Ovary (tissue), 9 donors: ENCODE measurements around the gene CTNNA3. TPM values are rescaled to one million over a fixed set of nuclear protein-coding genes. Genes with fewer than 3 reads are reported as not detected.
"Not testable (repeated sequence)": the region's sequence is repeated elsewhere in the genome, so short reads cannot be mapped to it uniquely, and the experiment has no call there.

Source experiments
- DNase-seq, 5 donors: peaks; one replicate each; pipeline ENCODE4 v3.0.0-alpha.2; 2019 to 2020
- H3K27ac ChIP-seq, 2 donors: fragments of 200-600 bp; one replicate each; pipeline versions ENCODE4 v1.5.1 to v1.8.0; 2019 to 2022
- H3K27me3 ChIP-seq: fragments of 200-600 bp; one replicate; pipeline ENCODE4 v1.8.0; 2022
- H3K36me3 ChIP-seq: fragments of 200-600 bp; sonication (generic); one replicate; pipeline ENCODE4 v1.5.1; 2019
- H3K4me1 ChIP-seq: one replicate; pipeline ENCODE4 v1.8.1; 2013; ENCODE audit warnings: mild to moderate bottlenecking, moderate library complexity; ENCODE audit not compliant: insufficient read depth
- H3K4me3 ChIP-seq: fragments of 200-600 bp; sonication (generic); one replicate; pipeline ENCODE4 v1.5.1; 2017
- H3K9me3 ChIP-seq, 2 donors: fragments of 200-600 bp in 1 of 2; sonication (generic) in 1 of 2; one replicate each; pipeline versions ENCODE4 v1.5.1 to v1.8.1; 2013 to 2019; ENCODE audit warnings: mild to moderate bottlenecking in 1 of 2, moderate library complexity in 1 of 2
- EP300 ChIP-seq: sonication (generic); formaldehyde crosslinking; IDR thresholded peaks from one replicate; pipeline ENCODE4 v1.6.1; 2017; ENCODE audit warnings: antibody characterized with exemption
- POLR2A ChIP-seq: fragments of 450-650 bp; IDR thresholded peaks from one replicate; pipeline ENCODE4 v1.6.1; 2017; ENCODE audit warnings: antibody characterized with exemption, mild to moderate bottlenecking, moderate library complexity
- WGBS, 3 donors: extraction: QIAGEN DNeasy Blood & Tissue Kit in 1 of 3; methylation state at CpG; one replicate each; pipeline versions ENCODE4 v1.1.5 to v1.1.7; 2013 to 2017; 5-methylcytosine and 5-hydroxymethylcytosine counted together
- intact Hi-C, 4 donors: fragments of 100-400 bp; cut with DNase I; formaldehyde crosslinking; loops; one replicate each; pipeline versions ENCODE4 v1.11.0 to v1.15.1; 2022 to 2023
- polyA plus RNA-seq, 2 donors: library from polyadenylated mRNA; stranded (reverse); fragments of 200-250 nt in 1 of 2; fragments of 350-450 nt in 1 of 2; fragmentation: Illumina TruSeq in 1 of 2; extraction: RNeasy Lipid Tissue Mini Kit (QIAGEN cat#74804) in 1 of 2; gene quantifications; one replicate each; pipeline ENCODE4 v1.2.3, GENCODE V29; 2013 to 2014
- total RNA-seq, 7 donors: library from RNA; depleted of rRNA in 2 of 7; stranded (reverse); fragments of >200 nt in 2 of 7; fragmentation: NEBNext Ultra II Directional in 3 of 7; extraction: Animal tissue kit (Norgen Biotek cat#: 25700) in 3 of 7; gene quantifications; one replicate each; pipeline versions ENCODE4 v1.1.0 to v1.2.4, GENCODE V29; 2016 to 2023
- TF ChIP-seq, protein P1 (sequence below), 3 donors: fragments of 450-650 bp in 2 of 3; fragments of 200-600 bp in 1 of 3; IDR thresholded peaks; one replicate each; pipeline versions ENCODE4 v1.5.1 to v1.8.0; 2016 to 2022; ENCODE audit warnings: antibody characterized with exemption in 3 of 3, mild to moderate bottlenecking in 1 of 3
- donor health status: DM: no; HTN: no; CAD: no; lungs with moderate emphysema.
- donor health status: DM: no; HTN: no; CAD: no.
- donor health status: Bipolar disorder and iron deficiency.
- donor health status: DM: yes; HTN: yes; CAD: no.
- donor health status: DM: no; HTN: no; CAD: no.
- donor health status: DM: yes; HTN: yes; CAD: no.

CTNNA3 gene
- total and polyA plus RNA-seq, 9 donors, result 1.9 to 9.7 (median 4.0) TPM

GRCh38 chr10:66365686-66366085 lies 1330.3 kb downstream of the CTNNA3 start:
- no peak for TF ChIP-seq POLR2A
- no peak for TF ChIP-seq EP300
- TF ChIP-seq, protein P1, sequence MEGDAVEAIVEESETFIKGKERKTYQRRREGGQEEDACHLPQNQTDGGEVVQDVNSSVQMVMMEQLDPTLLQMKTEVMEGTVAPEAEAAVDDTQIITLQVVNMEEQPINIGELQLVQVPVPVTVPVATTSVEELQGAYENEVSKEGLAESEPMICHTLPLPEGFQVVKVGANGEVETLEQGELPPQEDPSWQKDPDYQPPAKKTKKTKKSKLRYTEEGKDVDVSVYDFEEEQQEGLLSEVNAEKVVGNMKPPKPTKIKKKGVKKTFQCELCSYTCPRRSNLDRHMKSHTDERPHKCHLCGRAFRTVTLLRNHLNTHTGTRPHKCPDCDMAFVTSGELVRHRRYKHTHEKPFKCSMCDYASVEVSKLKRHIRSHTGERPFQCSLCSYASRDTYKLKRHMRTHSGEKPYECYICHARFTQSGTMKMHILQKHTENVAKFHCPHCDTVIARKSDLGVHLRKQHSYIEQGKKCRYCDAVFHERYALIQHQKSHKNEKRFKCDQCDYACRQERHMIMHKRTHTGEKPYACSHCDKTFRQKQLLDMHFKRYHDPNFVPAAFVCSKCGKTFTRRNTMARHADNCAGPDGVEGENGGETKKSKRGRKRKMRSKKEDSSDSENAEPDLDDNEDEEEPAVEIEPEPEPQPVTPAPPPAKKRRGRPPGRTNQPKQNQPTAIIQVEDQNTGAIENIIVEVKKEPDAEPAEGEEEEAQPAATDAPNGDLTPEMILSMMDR (IDR thresholded peaks at IDR 0.05), result no peak
- H3K27ac ChIP-seq, result no peak overlapping the region
- no peaks in the 10 kb centered on the region for H3K9me3 ChIP-seq
- WGBS, 3 donors, result 71 to 96% (median 71%) methylated on average over 2 of the region's 2 CpGs
- H3K27me3 ChIP-seq, result no peaks in the 10 kb centered on the region
- no peak overlapping the region for H3K4me3 ChIP-seq
- no peaks in the 10 kb centered on the region for H3K36me3 ChIP-seq
- no peak for DNase-seq
- intact Hi-C loops, result no loop called here
- no peaks in the 10 kb centered on the region for H3K4me1 ChIP-seq

GRCh38 chr10:66362522-66362921 lies 1333.5 kb downstream of the CTNNA3 start:
- no peak overlapping the region for H3K27ac ChIP-seq

GRCh38 chr10:66353822-66354221 lies 1342.2 kb downstream of the CTNNA3 start:
- H3K9me3 ChIP-seq, H3K4me1 ChIP-seq, H3K27ac ChIP-seq, intact Hi-C loops, H3K4me3 ChIP-seq, H3K27me3 ChIP-seq, H3K36me3 ChIP-seq, DNase-seq: not testable (repeated sequence)
- 62 to 90% (median 71%) methylated on average over 12 of the region's 12 CpGs for WGBS, 3 donors

More at GRCh38 chr10:66362522-66362921, 1333.5 kb downstream of the CTNNA3 start:
- TF ChIP-seq, protein P1 (IDR thresholded peaks at IDR 0.05), result no peak
- no peak for TF ChIP-seq POLR2A
- no peak for TF ChIP-seq EP300
- Histone ChIP-seq H3K4me1 (no peaks in the 10 kb centered on the region), H3K27me3 (no peaks in the 10 kb centered on the region), H3K4me3 (no peak overlapping the region), H3K9me3 (no peaks in the 10 kb centered on the region), H3K36me3 (no peaks in the 10 kb centered on the region)
- WGBS, 3 donors, result 91 to 94% (median 93%) methylated on average over 3 of the region's 3 CpGs
- intact Hi-C loops, result no loop called here
- no peak for DNase-seq

DNA sequence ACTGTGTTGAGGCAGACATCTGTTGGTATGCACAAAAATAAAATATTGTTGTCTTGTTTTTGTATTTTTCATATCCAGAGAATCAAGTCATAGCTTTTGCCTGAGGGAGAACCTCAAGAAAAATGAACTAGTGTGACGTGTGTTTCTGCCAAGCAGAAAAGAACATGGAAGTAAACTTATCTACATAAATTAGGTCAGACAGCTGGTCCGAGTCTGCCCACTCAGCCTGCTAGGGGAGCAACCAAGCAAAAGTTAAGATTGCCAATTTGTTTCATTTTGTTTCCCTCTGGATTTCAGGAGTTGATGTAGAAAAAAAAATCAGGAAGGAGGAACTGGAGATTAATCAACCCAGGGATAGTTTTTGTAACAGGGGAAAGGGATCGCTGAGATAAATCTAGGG lies 1342.6 kb downstream of the CTNNA3 start:
- TF ChIP-seq EP300, result no peak
- TF ChIP-seq, protein P1 (IDR thresholded peaks at IDR 0.05), result no peak
- no peak for TF ChIP-seq POLR2A
- intact Hi-C loops, result no loop called here
- Histone ChIP-seq H3K9me3 (no peaks in the 10 kb centered on the region), H3K4me1 (no peaks in the 10 kb centered on the region), H3K27ac (no peak overlapping the region), H3K36me3 (no peaks in the 10 kb centered on the region), H3K4me3 (no peak overlapping the region), H3K27me3 (no peaks in the 10 kb centered on the region)
- 14 to 30% (median 21%) methylated on average over 3 of the region's 3 CpGs for WGBS, 3 donors
- no peak for DNase-seq

DNA sequence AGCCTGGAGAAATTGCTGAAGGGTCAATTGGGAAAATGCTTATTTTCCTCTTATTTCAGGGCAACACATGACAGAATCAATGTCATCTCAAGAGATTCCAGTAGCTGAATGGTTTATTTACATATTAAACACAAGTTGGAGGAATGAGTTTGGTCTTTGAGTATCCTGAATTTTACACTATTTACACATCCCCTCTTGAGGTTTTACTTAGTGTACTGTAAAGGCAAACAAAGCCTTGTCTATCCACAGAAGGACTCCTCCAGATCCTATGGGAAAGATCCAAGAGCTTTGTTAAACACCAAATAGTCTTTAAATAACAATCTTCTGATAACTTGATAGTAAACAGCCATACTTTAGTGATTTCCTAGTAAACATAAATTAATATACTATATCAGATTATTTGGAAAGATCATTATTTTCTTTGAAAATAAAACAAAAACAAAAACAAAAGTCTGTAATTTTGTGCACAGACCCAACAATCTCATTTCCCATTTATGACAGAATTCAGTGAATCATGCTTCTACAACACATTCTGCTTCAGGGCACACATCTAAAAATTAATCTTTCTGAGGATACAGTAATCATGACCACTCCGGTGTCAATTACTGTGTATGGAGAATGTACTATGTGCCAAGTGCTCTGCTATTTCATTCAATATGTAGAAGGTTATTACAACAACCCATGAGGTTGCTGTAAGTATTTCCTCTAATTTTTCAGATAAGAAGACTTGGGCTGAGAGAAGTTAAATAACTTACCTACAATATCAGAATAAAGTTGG lies 1345.2 kb downstream of the CTNNA3 start:
- DNase-seq, result no peak
- no peaks in the 10 kb centered on the region for H3K4me1 ChIP-seq
- 52 to 86% (median 64%) methylated on average over 1 of the region's 1 CpG for WGBS, 3 donors
- H3K27ac ChIP-seq, result no peak overlapping the region
- H3K36me3 ChIP-seq, result no peaks in the 10 kb centered on the region
- H3K27me3 ChIP-seq, result no peaks in the 10 kb centered on the region
- H3K9me3 ChIP-seq, result no peaks in the 10 kb centered on the region
- H3K4me3 ChIP-seq, result no peak overlapping the region
- TF ChIP-seq, protein P1 (IDR thresholded peaks at IDR 0.05), result no peak
- intact Hi-C loops, result no loop called here
